Endothelial cell of umbilical vein (primary cell): Measurements from ENCODE around the gene LMF1.

ENCODE experiments used
- CTCF ChIP-seq, 2 donors: IDR thresholded peaks; 1 replicate in 1 of 2; 2 replicates in 1 of 2; pipeline ENCODE4 v1.5.1; 2011; ENCODE audit warnings: low read length in 2 of 2, mild to moderate bottlenecking in 2 of 2, moderate library complexity in 2 of 2, control low read depth in 1 of 2, inconsistent platforms in 1 of 2, low read depth in 1 of 2; ENCODE audit not compliant: insufficient read depth in 1 of 2; ENCODE audit errors: extremely low read depth in 1 of 2
- EZH2 ChIP-seq: IDR thresholded peaks from 2 replicates; pipeline ENCODE4 v1.6.1; 2012; ENCODE audit warnings: borderline replicate concordance, low read depth, mild to moderate bottlenecking, moderate library complexity, low read length, inconsistent platforms; ENCODE audit not compliant: severe bottlenecking
- POLR2A ChIP-seq: IDR thresholded peaks from 2 replicates; pipeline ENCODE4 v1.6.1; 2012; ENCODE audit warnings: low read depth, mild to moderate bottlenecking, control low read depth, low read length
- POLR2AphosphoS5 ChIP-seq: IDR thresholded peaks from 2 replicates; pipeline ENCODE4 v1.6.1; 2012; ENCODE audit warnings: low read depth, mild to moderate bottlenecking, control low read depth, low read length, moderate library complexity; ENCODE audit not compliant: insufficient read depth

- TF ChIP-seq CTCF (IDR thresholded peaks at IDR 0.05; ENCODE audit: extremely low read depth in 1 of 2, insufficient read depth in 1 of 2, low read depth in 1 of 2, low read length in 2 of 2) (no peak), POLR2A (no peak), POLR2AphosphoS5 (no peak), EZH2 (no peak)
Measured at GRCh38 chr16:821751-822150, 149.0 kb downstream of the LMF1 start.
